ENCODE data around the gene CHIC2.

The CHIC2 gene

DNA sequence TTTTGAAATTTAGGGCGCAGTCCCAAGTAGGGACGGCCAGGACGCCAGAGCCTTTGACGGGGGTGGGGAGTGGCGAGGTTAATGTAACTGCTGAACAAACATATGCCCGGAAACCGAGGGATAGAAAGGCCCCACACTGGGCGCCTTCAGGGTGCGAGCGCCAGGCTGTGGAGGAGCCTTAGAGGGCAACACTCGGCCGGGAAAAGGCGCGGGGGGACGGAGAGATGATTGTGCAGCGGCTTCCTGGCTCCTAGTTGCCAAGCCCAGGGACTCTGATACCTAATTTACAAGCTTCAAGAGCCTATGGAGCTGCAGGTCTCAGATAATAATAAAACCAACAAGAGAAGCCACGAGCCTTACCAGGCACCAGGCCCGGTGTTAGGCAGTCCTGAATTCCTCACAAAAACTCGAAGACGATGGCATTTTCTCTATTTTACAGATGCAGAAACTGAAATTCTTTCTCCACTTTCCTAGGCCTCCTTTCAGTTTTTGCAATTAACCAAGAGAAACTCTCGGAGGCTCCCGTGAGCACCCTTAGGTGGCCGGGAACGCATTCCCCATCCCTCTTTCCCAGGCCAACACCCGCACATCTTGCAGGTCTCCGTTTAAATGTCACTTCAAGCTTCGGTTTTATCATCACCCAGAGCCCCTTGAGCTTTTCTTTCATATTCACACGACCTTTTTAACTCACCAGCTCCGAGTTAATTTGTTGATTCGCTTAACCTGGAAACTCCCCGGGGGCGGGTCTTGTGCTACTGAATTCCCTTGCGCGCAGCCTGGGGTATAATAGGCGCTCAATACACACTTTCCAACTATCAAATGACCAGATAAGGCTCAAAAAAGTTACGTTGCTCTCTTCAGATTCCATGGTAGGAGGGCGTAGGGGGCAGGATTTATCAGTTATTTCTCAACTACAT, 29.2 kb upstream of the CHIC2 start:
- DNase-seq (ENCODE audit: low read depth), result no peak

DNA sequence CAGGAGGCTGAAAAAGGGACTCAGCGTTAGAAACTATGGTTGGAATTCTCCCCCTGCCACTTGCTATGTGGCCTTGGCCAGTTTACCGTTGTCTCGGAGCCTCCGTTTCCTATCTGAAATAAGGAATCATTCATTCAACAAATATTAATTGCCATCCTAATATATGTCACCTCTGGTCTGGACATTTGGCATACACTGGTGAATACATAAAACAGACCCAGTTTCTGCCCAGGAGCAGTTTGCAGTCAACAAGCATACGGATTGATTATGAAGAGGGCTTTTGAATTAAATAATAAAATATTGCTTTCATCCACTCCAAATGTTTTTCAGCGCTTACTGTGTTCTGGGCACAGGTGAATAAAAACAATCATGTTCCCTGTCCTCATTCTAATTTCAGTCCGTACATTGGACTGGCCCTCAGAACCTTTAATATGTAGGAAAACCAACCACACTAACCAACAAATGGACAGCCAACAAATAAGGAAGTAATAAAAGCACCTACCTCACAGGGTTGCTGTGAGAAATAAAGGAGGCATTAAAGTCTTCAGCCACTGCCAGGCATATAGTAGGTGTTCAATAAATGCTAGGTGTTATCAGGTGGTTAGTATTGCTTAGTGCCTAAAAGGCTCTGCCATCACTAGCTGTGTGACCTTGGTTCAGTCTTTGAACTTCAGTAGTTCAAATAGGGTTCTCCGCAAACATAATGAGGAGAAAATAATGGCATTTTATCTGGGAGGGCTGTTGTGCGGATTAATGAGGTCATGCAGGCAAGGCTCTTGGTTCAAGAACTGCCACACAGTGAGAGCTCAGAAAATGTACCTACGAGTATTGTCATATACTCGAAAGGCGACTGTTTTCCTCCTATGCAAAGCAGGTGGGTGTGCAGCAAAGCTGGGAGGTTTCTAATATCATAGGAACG, 28.3 kb upstream of the CHIC2 start:
- no peak for DNase-seq (ENCODE audit: low read depth)

DNA sequence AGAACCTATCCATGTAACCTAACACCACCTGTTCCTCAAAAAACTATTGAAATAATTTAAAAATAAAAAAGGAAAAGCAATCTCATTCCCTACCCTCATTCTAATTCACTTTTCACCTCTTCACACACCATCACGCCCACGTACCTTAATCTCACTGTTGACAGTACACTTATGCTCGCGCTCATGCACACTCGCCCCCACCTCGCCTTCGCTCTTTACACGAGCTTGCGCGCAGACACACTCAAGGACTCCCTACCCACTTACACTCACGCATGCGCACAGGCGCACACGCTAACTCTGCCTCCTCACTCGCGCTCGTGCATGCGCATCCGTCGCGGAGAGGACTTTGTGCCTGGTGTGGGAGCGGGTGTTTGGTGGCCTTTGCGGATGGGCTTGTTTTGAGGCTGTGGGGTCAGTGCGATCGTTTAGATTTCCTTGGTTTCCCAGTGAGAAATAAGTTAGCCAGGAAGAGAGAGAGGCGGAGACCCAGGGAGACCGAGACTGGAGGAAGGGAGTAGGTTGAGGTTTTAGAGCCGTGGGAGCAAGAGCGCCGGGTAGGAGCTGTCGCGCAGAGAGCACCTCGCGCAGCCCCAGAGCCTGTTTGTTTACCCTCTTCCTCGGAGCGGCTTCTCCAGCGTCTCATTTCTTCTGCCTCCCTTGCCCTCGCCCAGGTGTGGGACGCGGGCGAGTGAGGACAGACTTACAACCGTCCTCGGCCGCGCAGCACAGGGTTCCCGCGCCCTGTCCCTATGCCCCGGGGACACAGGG, 27.4 kb upstream of the CHIC2 start:
- DNase-seq (ENCODE audit: low read depth), result no peak

DNA sequence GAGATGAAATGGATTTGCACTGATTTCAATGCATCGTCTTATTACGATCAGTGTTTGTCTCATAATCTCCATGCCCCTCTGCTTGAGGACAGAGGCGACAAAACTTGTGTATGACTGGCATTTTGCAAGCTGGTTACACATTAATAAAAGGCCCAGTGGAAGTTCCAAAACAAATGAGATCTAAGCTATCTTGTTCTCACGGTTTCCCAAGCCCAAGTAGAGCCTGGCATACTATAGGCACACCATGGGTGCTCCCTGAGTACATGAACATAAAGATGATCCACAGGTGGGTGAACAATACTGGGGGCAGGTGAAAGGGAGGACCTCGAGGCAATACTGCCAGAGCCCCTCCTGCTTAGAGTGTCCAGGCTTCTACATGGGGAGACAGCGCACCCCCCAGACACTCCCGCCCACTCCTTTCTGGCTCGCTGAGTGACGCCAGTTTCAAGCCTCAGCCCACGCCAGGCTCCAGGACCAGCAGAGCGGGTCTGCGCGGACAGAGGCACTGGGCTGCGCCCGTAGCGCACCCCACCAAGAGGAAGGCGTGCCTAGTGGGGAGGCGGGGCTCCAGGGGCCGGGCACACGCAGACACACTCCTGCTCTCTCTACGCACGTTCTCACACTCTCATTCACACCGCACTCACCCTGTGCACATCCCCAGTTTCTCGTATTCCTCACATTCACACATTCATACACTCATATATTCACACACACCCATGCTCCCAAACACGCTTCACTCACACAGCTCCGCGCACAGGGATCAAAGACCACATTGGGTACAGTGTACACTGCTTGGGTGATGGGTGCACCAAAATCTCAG, 26.6 kb upstream of the CHIC2 start:
- no peak for DNase-seq (ENCODE audit: low read depth)

DNA sequence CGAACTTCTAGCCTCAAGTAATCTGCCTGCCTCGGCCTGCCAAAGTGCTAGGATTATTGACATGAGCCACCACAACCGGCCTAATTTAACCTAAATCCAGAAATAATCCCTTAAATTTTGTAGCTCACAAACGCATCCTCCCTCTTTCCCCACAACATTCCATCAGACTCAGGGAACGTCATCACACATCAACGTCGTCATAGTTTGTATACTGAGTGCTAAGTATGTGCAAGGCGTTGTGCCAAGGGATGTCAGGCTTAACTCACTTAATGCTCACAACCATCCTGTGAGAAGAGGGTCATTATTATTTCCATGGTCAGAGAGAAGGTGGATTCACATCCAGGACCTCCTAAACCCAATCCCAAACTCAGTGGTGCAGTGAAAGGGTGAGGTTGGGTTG, 26.0 kb upstream of the CHIC2 start:
- no peak for DNase-seq (ENCODE audit: low read depth)

DNA sequence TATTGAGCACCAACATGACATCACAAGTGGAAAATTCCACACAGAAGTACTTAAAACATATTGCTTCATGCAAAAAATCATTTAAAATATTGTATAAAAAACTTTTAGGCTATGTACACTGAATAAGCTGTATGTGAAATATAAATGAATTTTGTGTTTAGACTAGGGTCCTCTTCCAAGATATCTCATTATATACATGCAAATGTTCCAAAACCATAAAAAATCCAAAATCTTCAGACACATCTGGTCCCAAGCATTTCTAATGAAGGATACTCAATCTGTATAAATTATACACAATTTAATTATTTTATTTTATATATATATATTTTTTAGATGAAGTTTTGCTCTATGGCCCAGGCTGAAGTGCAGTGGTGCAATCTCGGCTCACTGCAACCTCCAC, 25.5 kb upstream of the CHIC2 start:
- DNase-seq (ENCODE audit: low read depth), result no peak

DNA sequence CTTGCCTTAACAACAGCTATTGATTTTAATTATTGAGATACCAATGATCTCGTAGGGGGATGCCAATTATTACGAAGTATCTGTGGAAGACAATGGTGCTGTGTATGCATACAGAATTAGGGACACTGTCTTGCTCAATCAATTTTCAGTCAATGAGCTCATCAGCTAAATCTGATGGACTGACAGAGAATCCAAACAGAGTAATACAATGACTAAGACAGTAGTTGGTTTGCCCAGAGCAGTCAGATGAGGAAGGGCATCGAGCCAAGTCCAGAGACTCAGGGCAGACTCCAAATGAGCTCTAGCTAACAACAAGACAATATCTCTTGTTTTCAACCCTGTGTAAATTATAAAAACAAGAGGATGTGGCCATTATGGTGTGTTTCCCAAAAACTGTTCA, 20.9 kb upstream of the CHIC2 start:
- peak; percentile 63 for DNase-seq (ENCODE audit: low read depth)

DNA sequence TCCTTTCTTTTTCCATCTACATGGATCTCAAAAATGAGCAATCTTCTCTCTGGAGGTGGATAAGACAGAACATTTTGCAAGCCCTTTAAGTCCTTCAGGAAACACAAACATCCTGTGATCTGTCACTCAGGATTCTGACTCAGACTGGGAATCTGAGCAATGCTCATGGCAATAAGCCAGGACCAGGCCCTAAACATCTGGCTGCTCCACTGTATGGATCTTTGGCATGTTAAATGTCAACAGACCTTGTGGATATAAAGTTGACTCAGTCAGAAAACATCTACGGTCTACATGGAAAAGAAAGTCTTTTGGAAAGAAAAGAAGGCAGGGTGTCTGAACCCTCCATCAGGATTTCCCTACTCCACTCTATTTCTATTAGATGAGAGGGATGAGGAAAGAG, 17.8 kb upstream of the CHIC2 start:
- DNase-seq (ENCODE audit: low read depth), result peak; percentile 97

DNA sequence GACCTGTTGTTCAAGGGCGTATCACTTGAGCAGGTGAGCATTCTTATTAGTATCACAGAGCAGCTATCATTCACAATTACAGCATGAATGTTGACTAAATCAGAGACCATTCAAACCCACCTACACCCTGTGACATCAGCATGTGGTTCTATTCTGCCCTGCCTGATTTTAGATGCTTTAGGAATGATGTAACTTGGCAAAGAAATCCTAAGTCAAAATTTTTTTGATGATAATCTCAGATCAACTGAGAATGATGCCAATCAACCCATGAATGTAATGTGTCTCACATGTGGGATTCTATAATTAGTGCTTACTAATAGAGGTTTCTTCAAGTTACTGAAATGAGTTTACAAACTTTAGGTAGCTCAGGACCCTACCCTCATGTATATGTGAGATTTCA, 13.4 kb upstream of the CHIC2 start:
- DNase-seq (ENCODE audit: low read depth), result no peak

DNA sequence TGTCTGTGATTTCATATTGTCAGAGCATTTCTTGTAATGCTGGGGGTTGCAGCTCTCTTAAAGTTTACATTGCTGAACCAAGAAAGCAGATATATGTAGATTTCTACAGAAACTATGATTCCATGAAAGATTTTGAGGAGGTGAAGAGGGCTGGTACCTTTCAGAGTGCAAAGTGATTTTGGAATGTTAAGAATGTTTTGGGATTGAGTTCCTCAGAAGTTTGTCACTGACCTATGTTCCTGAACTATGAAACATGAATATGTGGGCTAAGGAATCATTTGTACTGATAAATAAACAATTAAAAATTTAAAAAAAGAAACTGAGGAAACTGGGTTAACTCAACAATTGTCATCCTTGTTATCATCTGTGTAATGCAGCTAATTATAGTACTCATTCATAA, 12.3 kb upstream of the CHIC2 start:
- no peak for DNase-seq (ENCODE audit: low read depth)

DNA sequence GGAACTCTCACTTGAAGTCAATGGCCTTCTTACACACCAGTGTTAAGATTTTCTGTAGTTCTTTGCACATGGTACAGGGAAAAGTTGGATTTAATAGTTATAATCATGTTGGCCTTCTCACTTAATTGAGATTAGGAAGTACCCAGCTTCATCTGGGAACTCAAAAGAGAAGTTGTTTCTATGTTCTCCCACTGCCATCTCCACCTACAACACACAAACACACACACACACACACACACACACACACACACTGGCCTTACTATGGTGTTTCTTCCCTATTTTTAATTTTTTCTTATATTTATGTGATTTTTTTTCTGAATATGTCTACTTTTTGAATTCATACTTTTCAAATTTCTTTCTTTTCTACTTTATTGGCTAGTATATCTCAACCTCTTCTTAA, 10.0 kb upstream of the CHIC2 start:
- no peak for DNase-seq (ENCODE audit: low read depth)

DNA sequence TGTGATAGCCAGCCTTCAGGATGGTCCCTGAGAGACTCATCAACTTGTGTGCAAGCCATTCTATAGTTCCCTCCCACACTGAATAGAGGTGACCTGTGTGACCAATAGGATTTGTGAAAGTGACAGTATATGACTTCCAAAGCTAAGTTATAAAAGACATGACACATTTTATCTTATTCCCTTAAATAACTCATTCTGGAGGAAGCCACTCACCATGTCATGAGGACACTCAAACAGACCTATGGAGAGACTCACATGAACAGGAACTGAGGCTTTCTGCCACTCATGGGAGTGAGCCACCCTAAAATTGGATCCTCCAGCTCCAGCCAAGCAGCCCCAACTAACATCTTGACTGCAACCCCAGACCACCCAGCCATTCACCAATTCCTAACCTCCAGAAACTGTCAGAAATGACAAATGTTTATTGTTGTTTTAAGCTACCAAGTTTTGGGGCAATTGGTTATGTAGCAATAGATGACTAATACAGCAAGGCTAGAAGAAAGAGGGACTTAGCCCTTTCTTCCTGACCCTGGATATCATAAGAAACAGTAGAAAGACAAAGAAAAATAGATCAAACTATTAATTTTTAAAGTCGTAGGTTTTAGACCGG, 9.0 kb upstream of the CHIC2 start:
- DNase-seq (ENCODE audit: low read depth), result no peak

DNA sequence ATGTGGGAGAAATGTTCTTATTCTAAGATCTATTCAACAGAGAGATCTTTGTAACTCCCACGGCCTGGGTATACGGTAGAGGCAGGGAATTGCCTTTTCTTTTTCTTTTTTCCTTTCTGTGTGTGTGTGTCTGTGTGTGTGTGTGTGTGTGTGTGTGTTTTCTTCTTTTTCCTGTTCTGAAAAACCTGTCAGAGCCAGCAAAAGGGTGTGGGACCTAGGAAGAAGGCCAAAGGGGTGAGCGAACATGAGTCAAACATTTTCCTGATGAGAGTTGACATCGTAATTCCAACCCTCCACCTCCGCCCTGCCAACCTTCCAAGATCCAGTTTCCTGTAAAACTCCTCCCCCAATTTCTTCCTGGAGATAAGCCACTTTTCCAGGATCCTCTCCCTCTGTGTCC, 2.8 kb upstream of the CHIC2 start:
- no peak for DNase-seq (ENCODE audit: low read depth)

DNA sequence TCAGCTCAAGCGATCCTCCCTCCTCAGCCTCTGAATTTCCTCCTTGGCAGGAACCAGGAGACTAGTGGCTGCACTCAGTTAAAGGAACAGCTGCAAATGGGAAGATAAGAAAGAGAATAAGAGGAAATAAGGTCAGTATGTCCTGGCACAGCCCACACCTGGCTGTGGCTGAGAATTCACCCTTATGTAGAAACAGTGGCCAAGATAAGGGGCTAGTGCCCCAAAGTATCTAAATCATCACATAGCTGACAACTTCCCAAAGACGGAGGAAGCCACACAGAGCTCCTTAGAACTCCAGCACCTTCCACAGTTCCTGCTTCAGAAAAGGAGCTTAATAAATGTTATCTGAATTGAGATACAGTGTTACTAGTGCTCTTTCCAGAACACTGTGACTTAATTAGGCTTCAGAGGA, 2.3 kb upstream of the CHIC2 start:
- DNase-seq (ENCODE audit: low read depth), result no peak

DNA sequence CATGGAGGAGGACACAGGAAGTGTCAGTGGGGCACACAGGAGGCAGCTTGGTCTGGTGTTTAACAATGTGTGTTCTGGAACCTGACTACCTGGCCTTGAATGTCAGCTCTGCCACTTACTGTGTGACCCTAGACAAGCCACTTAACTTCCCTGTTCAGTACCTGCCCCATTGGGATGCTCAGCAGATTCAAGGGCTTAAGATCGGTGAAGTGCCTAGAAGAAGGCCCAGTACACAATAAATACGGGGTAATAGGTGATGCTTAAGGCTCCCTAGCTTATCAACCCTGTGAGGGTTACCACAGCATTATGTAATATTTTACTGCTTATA, 1.6 kb upstream of the CHIC2 start:
- no peak for DNase-seq (ENCODE audit: low read depth)

DNA sequence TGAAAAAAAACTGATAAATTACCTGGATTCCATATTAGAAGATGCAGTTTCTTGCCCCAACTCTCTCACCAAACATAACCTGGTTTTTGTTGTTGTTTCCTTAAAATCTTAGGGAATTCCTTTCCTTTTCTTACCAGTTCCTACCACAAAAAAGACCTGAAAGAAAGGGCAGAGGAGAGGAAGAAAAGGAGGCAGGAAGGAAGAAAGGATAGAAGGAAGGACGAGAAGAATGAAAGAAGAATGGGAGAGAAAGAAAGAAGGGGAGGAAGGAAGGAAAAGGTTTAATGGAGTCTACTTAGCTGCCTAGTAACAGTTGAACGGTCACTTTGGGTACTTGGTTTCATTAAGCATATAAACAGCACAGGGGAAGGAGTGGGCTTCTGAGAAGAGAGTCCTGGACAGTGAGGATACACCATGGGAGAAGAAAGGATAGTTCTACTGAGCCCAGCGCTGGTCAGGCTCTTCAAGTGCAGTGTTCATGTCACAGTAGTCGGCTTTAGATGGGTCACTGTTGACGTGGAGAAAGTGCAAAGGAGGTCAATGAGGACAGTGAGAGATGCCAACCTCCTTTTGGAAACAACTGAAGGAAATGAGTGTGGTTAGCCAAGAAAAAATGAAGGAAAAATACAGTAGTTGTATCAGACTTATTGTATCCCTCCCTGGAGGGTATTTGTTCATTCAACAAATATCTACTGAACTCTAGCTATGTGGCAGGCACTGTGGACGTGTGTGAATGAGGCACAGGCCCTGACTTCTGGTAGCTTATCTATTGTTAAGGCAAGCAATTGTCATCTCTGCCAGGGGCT, 1.1 kb upstream of the CHIC2 start:
- DNase-seq (ENCODE audit: low read depth), result no peak

DNA sequence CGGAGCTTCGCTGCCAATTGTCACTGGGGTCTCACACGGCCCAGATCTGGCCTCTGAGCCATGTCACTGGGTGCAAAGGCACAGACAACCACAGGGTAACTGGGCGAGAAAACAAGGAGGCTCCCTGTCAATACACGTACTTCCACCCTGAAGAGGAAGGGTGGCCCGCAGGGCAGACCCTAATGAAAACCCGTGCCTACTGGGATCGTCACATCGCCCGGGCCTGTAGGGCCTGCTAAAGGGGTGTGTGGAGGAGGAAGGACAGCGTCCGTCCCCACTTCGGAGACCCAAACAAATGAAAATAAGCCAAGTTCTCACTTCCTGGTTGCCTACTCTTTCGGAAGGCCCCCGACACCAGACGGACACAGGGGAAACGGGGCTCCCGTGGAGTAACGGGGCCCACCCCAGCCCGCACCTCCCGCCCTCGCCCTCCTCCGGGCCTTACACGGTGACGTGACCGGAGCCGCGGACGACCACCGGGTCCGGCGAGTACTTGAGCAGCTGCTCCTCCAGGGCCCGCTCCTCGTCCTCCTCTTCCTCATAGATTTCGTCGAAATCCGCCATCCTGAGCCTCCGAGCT, 578 bp downstream of the CHIC2 start:
- no peak for DNase-seq (ENCODE audit: low read depth)

DNA sequence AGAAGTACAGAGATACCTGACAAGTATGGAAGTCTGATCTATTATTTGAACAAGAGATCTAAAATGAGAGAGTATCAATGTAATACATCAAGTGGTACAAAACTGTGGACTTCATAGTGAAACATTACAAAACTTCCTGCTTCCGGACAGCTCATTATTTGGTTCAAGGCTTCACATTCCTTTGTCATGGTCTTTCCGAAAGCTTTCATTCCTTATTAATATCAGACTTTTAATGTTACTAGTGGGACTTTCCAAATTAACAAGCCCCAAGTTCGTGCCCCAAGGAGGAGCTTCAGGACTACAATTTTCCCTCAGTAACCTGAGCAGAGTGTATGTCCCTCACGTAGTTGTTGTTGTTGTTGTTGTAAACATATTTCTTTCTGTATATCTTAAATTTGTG, 1.2 kb downstream of the CHIC2 start:
- no peak for DNase-seq (ENCODE audit: low read depth)

DNA sequence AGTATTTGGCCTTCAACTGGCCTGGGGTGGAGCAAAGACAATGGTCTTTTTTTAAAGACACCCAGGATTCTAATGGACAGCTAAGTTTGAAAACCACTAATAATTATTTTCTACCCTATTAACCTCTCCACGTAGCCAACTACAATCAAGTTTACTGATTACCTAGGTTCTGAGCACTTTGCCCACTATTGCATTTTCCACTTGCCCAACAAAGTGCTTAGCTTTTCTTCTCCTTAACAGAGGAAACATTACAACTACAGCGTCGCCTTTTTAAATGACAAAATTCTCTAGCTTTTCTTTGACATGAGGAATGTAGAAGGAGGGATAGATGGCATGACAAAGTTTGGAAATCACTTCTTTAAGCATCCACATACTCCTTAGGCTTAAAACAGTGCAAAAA, 2.0 kb downstream of the CHIC2 start:
- DNase-seq (ENCODE audit: low read depth), result no peak

DNA sequence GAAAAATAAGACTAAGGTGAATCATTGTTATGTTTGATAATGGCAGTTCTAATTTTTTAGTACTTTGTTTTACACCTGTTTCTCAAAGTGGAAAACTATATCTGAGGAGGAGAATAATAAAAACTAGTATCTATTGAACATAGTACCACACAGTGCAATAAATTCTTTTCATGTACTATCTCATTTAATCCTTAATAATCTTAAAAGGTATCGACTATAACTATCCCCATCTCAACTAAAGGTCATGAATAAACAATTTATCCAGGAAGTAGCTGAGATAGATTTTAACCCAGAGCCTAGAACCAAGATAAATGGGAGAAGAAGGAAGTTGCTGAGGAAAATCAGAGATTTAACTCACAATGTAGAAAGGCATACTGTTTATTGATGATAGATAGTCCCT, 2.5 kb downstream of the CHIC2 start:
- DNase-seq (ENCODE audit: low read depth), result no peak
